Measurements from ENCODE around the gene C11orf68.
"Not testable (repeated sequence)": the region's sequence is repeated elsewhere in the genome, so short reads cannot be mapped to it uniquely, and the experiment has no call there.

The C11orf68 gene

GRCh38 chr11:65895482-65895981, 23.3 kb downstream of the C11orf68 start:
- FAIRE-seq (no peak), DNase-seq (ENCODE audit: insufficient read length) (no peak)
- TF ChIP-seq POLR2A (IDR thresholded peaks at IDR 0.05; ENCODE audit: low read depth, low read length) (no peak), TAF1 (IDR thresholded peaks at IDR 0.05; ENCODE audit: borderline replicate concordance, low read depth, low read length) (no peak), POLR2AphosphoS5 (IDR thresholded peaks at IDR 0.05; ENCODE audit: low read depth, low read length) (no peak)

DNA sequence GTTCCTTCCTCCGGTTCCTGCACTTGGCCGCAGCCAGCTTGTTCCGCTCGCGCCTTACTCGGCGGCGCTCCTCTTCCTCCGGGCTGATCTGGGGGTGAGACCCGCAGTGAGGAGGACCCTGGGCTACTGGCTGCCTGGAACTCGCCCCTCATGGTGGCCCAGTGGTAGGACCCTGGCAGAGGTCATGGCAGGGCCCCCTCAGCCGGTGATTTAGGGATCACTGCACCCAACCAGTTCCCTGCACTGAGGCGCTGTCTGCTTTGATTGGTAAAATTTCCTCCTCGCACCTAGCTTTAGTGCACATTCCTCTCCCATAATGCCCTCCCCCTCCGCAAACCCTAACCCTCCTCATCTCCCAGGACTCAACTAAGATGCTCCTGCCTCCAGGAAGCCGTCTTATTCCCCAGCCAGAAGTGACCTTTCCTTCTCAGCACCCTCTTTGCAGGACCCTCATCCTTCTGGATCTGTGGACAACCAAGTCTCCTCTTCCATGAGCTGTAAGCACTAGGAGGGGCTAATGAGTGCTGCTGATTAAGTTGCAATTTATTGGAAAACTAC, 24.7 kb downstream of the C11orf68 start:
- TF ChIP-seq POLR2A (IDR thresholded peaks at IDR 0.05; ENCODE audit: low read depth, low read length) (peak; percentile 66; the same call in 1 of the 2 replicates), POLR2AphosphoS5 (IDR thresholded peaks at IDR 0.05; ENCODE audit: low read depth, low read length) (peak; percentile 68; the same call in 1 of the 2 replicates), TAF1 (IDR thresholded peaks at IDR 0.05; ENCODE audit: borderline replicate concordance, low read depth, low read length) (no peak)
- DNase-seq (ENCODE audit: insufficient read length) (no peak), FAIRE-seq (peak; percentile 89)

- DNase-seq (ENCODE audit: insufficient read length) (no peak), FAIRE-seq (no peak)
- TF ChIP-seq POLR2A (IDR thresholded peaks at IDR 0.05; ENCODE audit: low read depth, low read length) (no peak; the same call in 1 of the 2 replicates), POLR2AphosphoS5 (IDR thresholded peaks at IDR 0.05; ENCODE audit: low read depth, low read length) (0 out of 2 replicates have a peak, but pooled peaks have one; percentile 27), TAF1 (IDR thresholded peaks at IDR 0.05; ENCODE audit: borderline replicate concordance, low read depth, low read length) (no peak)
These were observed 26.1 kb downstream of the C11orf68 start for GRCh38 chr11:65892661-65893317.

- FAIRE-seq = peak; percentile 40
- not testable (repeated sequence) for DNase-seq (ENCODE audit: insufficient read length)
These were observed 26.7 kb downstream of the C11orf68 start for GRCh38 chr11:65892137-65892540.

- TF ChIP-seq POLR2A (IDR thresholded peaks at IDR 0.05; ENCODE audit: low read depth, low read length) (peak; percentile 22; the same call in 1 of the 2 replicates), POLR2AphosphoS5 (IDR thresholded peaks at IDR 0.05; ENCODE audit: low read depth, low read length) (no peak)
- DNase-seq (ENCODE audit: insufficient read length) = no peak
- FAIRE-seq = peak; percentile 69
These were observed 27.4 kb downstream of the C11orf68 start for GRCh38 chr11:65891219-65892136.

GRCh38 chr11:65890324-65891218, 28.3 kb downstream of the C11orf68 start, which contains the start of gene CCDC85B:
Gene CCDC85B, plus strand, starts transcription at chr11:65890673. Its CDS starts 111 bp downstream, at chr11:65890784.
- DNase-seq (ENCODE audit: insufficient read length) (peak; percentile 91), FAIRE-seq (peak; percentile 98)
- TF ChIP-seq POLR2A (IDR thresholded peaks at IDR 0.05; ENCODE audit: low read depth, low read length) (peak; percentile 99), POLR2AphosphoS5 (IDR thresholded peaks at IDR 0.05; ENCODE audit: low read depth, low read length) (peak; percentile 96), TAF1 (IDR thresholded peaks at IDR 0.05; ENCODE audit: borderline replicate concordance, low read depth, low read length) (peak; percentile 89)

GRCh38 chr11:65888163-65888814, 30.6 kb downstream of the C11orf68 start, which contains the start of gene FIBP:
Gene FIBP, minus strand, starts transcription at chr11:65888471. Its CDS starts 53 bp downstream, at chr11:65888418.
- TF ChIP-seq POLR2A (IDR thresholded peaks at IDR 0.05; ENCODE audit: low read depth, low read length) (peak; percentile 90), POLR2AphosphoS5 (IDR thresholded peaks at IDR 0.05; ENCODE audit: low read depth, low read length) (peak; percentile 87), TAF1 (IDR thresholded peaks at IDR 0.05; ENCODE audit: borderline replicate concordance, low read depth, low read length) (0 out of 2 replicates have a peak, but pooled peaks have one; percentile 25)
- FAIRE-seq (peak; percentile 98), DNase-seq (ENCODE audit: insufficient read length) (peak; percentile 99)

DNA sequence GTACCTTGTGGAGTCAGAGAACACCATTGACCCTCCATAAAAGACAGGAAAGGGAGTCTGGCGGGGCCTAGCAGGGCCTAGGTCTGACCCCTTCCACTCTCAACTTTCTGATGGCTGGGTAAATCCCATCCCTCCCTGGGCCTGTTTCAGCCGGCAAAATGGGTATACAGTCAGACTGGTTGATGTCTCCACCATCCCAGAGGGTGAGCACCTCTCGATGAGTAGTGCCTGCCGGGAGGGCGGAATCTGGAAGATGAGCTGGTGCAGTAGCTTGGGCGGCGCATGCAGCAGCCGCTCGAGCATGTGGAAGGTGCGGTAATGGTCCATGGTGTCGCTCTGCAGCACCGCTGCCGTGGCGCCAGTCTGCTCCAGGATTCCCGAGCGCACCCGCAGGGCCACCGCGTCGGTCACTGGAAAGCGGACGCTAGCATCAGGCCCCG, 31.1 kb downstream of the C11orf68 start:
- DNase-seq (ENCODE audit: insufficient read length) (no peak), FAIRE-seq (no peak)
- TF ChIP-seq POLR2A (IDR thresholded peaks at IDR 0.05; ENCODE audit: low read depth, low read length) = no peak
- TF ChIP-seq TAF1 (IDR thresholded peaks at IDR 0.05; ENCODE audit: borderline replicate concordance, low read depth, low read length) = no peak
- no peak for TF ChIP-seq POLR2AphosphoS5 (IDR thresholded peaks at IDR 0.05; ENCODE audit: low read depth, low read length)

- no peak for FAIRE-seq
- TF ChIP-seq TAF1 (IDR thresholded peaks at IDR 0.05; ENCODE audit: borderline replicate concordance, low read depth, low read length) = no peak
- DNase-seq (ENCODE audit: insufficient read length) = no peak
These were observed 31.8 kb downstream of the C11orf68 start for GRCh38 chr11:65886826-65887722.

All from GM12892 (cell line).